Testis (tissue), 3 donors: Measurements from ENCODE around the gene RYR3. TPM values are rescaled to one million over a fixed set of nuclear protein-coding genes. Genes with fewer than 3 reads are reported as not detected.

Experiments used
- DNase-seq: peaks from one replicate; pipeline ENCODE4 v3.0.0-alpha.2; 2019
- H3K27ac ChIP-seq, 2 donors: fragments of 200-600 bp; sonication (generic); one replicate each; pipeline ENCODE4 v1.5.1; 2019
- H3K27me3 ChIP-seq: fragments of 200-600 bp; sonication (generic); one replicate; pipeline ENCODE4 v1.5.1; 2019
- H3K36me3 ChIP-seq: fragments of 200-600 bp; sonication (generic); one replicate; pipeline ENCODE4 v1.5.1; 2017; ENCODE audit warnings: low read depth; ENCODE audit errors: missing control alignments
- H3K4me1 ChIP-seq: fragments of 200-600 bp; sonication (generic); one replicate; pipeline ENCODE4 v1.5.1; 2019
- H3K4me3 ChIP-seq, 2 donors: fragments of 200-600 bp; sonication (generic); one replicate each; pipeline ENCODE4 v1.5.1; 2017 to 2019
- H3K9me3 ChIP-seq: fragments of 200-600 bp; sonication (generic); one replicate; pipeline ENCODE4 v1.5.1; 2017
- CTCF ChIP-seq, 3 experiments: fragments of 450-650 bp in 2 of 3; fragments of 200-600 bp in 1 of 3; sonication (generic) in 1 of 3; IDR thresholded peaks; one replicate each; pipeline ENCODE4 v1.5.1; 2016 to 2019; ENCODE audit warnings: antibody characterized with exemption in 3 of 3, mild to moderate bottlenecking in 2 of 3, moderate library complexity in 1 of 3
- POLR2A ChIP-seq: fragments of 450-650 bp; IDR thresholded peaks from one replicate; pipeline ENCODE4 v1.6.1; 2017; ENCODE audit warnings: antibody characterized with exemption, mild to moderate bottlenecking, moderate library complexity
- WGBS, 2 donors: methylation state at CpG; one replicate each; pipeline ENCODE4 v1.1.5; 2018; 5-methylcytosine and 5-hydroxymethylcytosine counted together
- intact Hi-C: fragments of 100-400 bp; cut with DNase I; formaldehyde crosslinking; loops from one replicate; pipeline ENCODE4 v1.15.1; 2023; ENCODE audit warnings: low total_unique reads
- polyA plus RNA-seq: library from polyadenylated mRNA; stranded (reverse); fragments of 350-450 nt; fragmentation: Illumina TruSeq; extraction: RNeasy Lipid Tissue Mini Kit (QIAGEN cat#74804); gene quantifications from one replicate; pipeline ENCODE4 v1.2.3, GENCODE V29; 2014; ENCODE audit warnings: low read depth, low replicate concordance; ENCODE audit not compliant: insufficient read depth
- total RNA-seq, 2 donors: library from RNA; depleted of rRNA; stranded (reverse); fragments of >200 nt; gene quantifications; one replicate each; pipeline ENCODE4 v1.2.3, GENCODE V29; 2016

RYR3 gene
- total and polyA plus RNA-seq, 3 donors from 2014 or later = 4.3 to 7.6 (median 4.4) TPM

DNA sequence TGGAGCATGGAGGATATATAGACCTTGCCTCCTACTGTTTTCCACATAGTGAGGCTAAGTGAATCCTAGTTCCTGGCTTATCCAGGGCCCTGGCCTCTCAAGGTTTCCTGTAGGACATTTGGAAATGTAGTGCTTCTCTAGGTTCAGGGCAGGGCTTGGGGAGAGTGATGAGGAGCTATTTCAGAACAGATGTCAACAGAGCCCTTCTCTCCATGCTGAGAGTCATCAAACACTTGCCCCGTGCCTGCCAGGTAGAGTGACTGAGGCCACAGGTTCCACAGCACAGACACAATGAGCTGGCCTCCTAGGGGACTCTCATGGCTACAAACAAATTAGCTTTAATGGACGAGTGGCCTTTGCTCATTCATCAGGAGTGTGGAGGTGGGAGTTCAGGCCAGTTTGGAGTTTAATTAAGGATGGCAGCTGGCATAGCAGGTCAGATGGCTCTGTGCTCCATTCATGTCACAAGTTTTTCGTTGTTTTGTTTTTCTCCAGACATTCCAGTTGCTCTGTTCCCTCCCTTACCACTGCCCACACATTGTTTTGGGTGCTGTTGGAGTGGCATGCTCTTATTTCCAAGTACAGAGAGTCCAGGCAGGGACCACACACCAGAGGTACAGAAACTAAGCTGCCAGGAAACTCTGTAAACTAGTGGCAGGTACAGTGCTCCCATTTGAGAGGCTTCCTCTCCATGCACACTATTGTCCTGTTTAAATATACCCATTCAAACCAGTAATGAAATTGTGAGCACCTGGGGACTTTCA is 189.8 kb downstream of the RYR3 start:
- 55% methylated on average over 3 of the region's 3 CpGs for WGBS, 2 donors
- TF ChIP-seq POLR2A (no peak), CTCF (IDR thresholded peaks at IDR 0.05) (no peak)
- no peak for DNase-seq

DNA sequence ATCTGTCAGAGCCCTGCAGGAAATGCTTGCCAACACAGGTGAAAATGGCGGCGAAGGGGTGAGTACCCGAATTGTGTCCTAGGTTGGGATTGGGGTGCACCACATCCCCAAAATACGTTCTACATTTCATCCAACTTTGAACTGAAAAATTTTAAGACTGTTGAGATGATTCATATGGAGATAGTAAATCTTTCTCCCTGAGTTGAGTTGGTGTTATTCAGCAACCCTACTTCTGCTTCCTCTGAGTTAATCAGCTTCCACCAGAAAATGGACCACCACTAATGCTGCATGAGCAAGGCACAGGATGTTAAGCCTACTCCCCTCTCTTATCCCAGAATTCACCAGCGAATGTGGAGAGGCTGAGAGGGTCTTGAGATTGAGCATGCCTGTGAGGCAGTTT is 192.9 kb downstream of the RYR3 start:
- WGBS, 2 donors = 75 to 93% methylated on average over 5 of the region's 5 CpGs
- H3K27ac ChIP-seq = no peak overlapping the region
- H3K36me3 ChIP-seq = no peaks in the 10 kb centered on the region
- TF ChIP-seq POLR2A (no peak), CTCF (IDR thresholded peaks at IDR 0.05) (no peak)
- no peaks in the 10 kb centered on the region for H3K9me3 ChIP-seq
- H3K4me3 ChIP-seq = no peak overlapping the region
- no peaks in the 10 kb centered on the region for H3K27me3 ChIP-seq
- intact Hi-C loops = no loop called here
- DNase-seq = no peak
- H3K4me1 ChIP-seq = no peaks in the 10 kb centered on the region

More for the DNA sequence above, 189.8 kb downstream of the RYR3 start:
- intact Hi-C loops = no loop called here
- H3K27ac ChIP-seq = no peak overlapping the region
- H3K9me3 ChIP-seq = no peaks in the 10 kb centered on the region
- H3K4me1 ChIP-seq = no peaks in the 10 kb centered on the region
- H3K27me3 ChIP-seq = no peaks in the 10 kb centered on the region
- H3K36me3 ChIP-seq = no peaks in the 10 kb centered on the region
- no peak overlapping the region for H3K4me3 ChIP-seq

DNA sequence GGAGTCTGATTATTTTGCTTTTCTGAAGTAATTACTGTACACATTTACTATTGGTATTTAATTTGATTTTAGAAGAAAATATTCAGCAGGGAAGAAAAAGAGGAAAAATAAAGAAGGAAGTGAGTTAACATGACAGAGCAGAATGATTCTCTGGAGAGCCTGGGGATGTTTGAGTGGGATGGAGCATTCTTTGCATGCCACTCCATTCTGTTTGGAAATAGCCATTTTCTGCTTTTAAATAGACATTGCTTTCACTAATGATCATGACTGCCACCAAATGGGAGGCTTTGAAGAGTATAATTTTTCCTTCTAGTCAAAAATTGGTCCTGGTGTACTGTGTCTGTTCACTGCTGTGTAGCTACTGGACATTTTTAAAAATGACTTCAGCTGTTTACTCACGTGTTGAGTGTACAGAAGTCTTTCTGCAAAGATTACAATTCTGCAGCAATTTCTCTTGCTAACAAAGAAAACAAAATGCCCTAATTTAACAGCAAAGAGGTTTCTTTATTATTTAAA is 196.1 kb downstream of the RYR3 start:
- WGBS, 2 donors = 48 to 71% methylated on average over 1 of the region's 1 CpG
- no peaks in the 10 kb centered on the region for H3K27me3 ChIP-seq
- no peaks in the 10 kb centered on the region for H3K4me1 ChIP-seq
- TF ChIP-seq POLR2A (no peak), CTCF (IDR thresholded peaks at IDR 0.05) (no peak)
- H3K9me3 ChIP-seq = no peaks in the 10 kb centered on the region
- H3K4me3 ChIP-seq = no peak overlapping the region
- H3K27ac ChIP-seq = no peak overlapping the region
- no peaks in the 10 kb centered on the region for H3K36me3 ChIP-seq
- intact Hi-C loops = no loop called here
- DNase-seq = no peak

GRCh38 chr15:33508703-33509102 is 197.9 kb downstream of the RYR3 start:
- intact Hi-C loops = no loop called here
- Histone ChIP-seq H3K36me3 (no peaks in the 10 kb centered on the region), H3K27me3 (no peaks in the 10 kb centered on the region), H3K27ac (no peak overlapping the region), H3K4me1 (no peaks in the 10 kb centered on the region), H3K4me3 (no peak overlapping the region), H3K9me3 (no peaks in the 10 kb centered on the region)
- DNase-seq = no peak
- TF ChIP-seq POLR2A (no peak), CTCF (IDR thresholded peaks at IDR 0.05) (no peak)
- 68 to 71% methylated on average over 4 of the region's 4 CpGs for WGBS, 2 donors

GRCh38 chr15:33515121-33515520 is 204.4 kb downstream of the RYR3 start:
- intact Hi-C loops = no loop called here
- no peak overlapping the region for H3K27ac ChIP-seq
- 57 to 75% methylated on average over 2 of the region's 2 CpGs for WGBS, 2 donors

More at GRCh38 chr15:33515121-33515520, 204.4 kb downstream of the RYR3 start:
- H3K27me3 ChIP-seq = no peaks in the 10 kb centered on the region
- no peaks in the 10 kb centered on the region for H3K36me3 ChIP-seq
- no peak for TF ChIP-seq POLR2A
- TF ChIP-seq CTCF (IDR thresholded peaks at IDR 0.05) = no peak
- DNase-seq = no peak
- no peaks in the 10 kb centered on the region for H3K4me1 ChIP-seq
- no peak overlapping the region for H3K4me3 ChIP-seq
- H3K9me3 ChIP-seq = no peaks in the 10 kb centered on the region
